H9 (cell line): ENCODE data around the gene PODNL1. TPM values are rescaled to one million over a fixed set of nuclear protein-coding genes. Genes with fewer than 3 reads are reported as not detected.

Source experiments
- DNase-seq: peaks from one replicate; pipeline ENCODE4 v3.0.0-alpha.2; 2017
- H2AFZ ChIP-seq: one replicate; pipeline ENCODE4 v1.6.1; 2013; ENCODE audit warnings: mild to moderate bottlenecking, low read length, control low read depth, moderate library complexity
- H2AK5ac ChIP-seq: 2 replicates; pipeline ENCODE4 v1.6.1; 2013; ENCODE audit warnings: low read length, control low read depth, mixed read lengths; ENCODE audit not compliant: insufficient read length
- H2BK120ac ChIP-seq: one replicate; pipeline ENCODE4 v1.6.1; 2013; ENCODE audit warnings: low read depth, mild to moderate bottlenecking, low read length, control low read depth, inconsistent platforms; ENCODE audit not compliant: poor library complexity, severe bottlenecking
- H2BK12ac ChIP-seq: 2 replicates; pipeline ENCODE4 v1.6.1; 2013; ENCODE audit warnings: low read length, control low read depth, mixed read lengths, low read depth; ENCODE audit not compliant: insufficient read length
- H2BK15ac ChIP-seq: 2 replicates; pipeline ENCODE4 v1.6.1; 2013; ENCODE audit warnings: low read depth, low read length, control low read depth
- H2BK20ac ChIP-seq: one replicate; pipeline ENCODE4 v1.6.1; 2013; ENCODE audit warnings: low read depth, mild to moderate bottlenecking, low read length, control low read depth, inconsistent platforms; ENCODE audit not compliant: poor library complexity, severe bottlenecking
- H2BK5ac ChIP-seq: 2 replicates; pipeline ENCODE4 v1.6.1; 2013; ENCODE audit warnings: low read length, control low read depth, mixed read lengths; ENCODE audit not compliant: insufficient read length
- H3K14ac ChIP-seq: 2 replicates; pipeline ENCODE4 v1.6.1; 2013; ENCODE audit warnings: low read length, control low read depth; ENCODE audit not compliant: insufficient read depth
- H3K18ac ChIP-seq: 2 replicates; pipeline ENCODE4 v1.6.1; 2013; ENCODE audit warnings: low read depth, mild to moderate bottlenecking, mixed read lengths, low read length, control low read depth; ENCODE audit not compliant: insufficient read length
- H3K23ac ChIP-seq: 2 replicates; pipeline ENCODE4 v1.6.1; 2013; ENCODE audit warnings: low read length, control low read depth, mixed read lengths, low read depth; ENCODE audit not compliant: insufficient read length
- H3K23me2 ChIP-seq: 2 replicates; pipeline ENCODE4 v1.6.1; 2013; ENCODE audit warnings: low read depth, mild to moderate bottlenecking, mixed read lengths, low read length, control low read depth; ENCODE audit not compliant: insufficient read length, poor library complexity, severe bottlenecking
- H3K27ac ChIP-seq: 2 replicates; pipeline ENCODE4 v1.5.1; 2013; ENCODE audit warnings: low read length, control low read depth, mixed read lengths, low read depth; ENCODE audit not compliant: insufficient read length
- H3K27me3 ChIP-seq: 2 replicates; pipeline ENCODE4 v1.6.1; 2013; ENCODE audit warnings: low read length, control low read depth, inconsistent platforms; ENCODE audit not compliant: insufficient read depth
- H3K4ac ChIP-seq: 2 replicates; pipeline ENCODE4 v1.6.1; 2013; ENCODE audit warnings: low read depth, mild to moderate bottlenecking, control low read depth, inconsistent platforms, low read length, moderate library complexity
- H3K4me1 ChIP-seq: 2 replicates; pipeline ENCODE4 v1.6.1; 2013; ENCODE audit warnings: low read length, control low read depth, inconsistent platforms; ENCODE audit not compliant: insufficient read depth
- H3K4me2 ChIP-seq: 2 replicates; pipeline ENCODE4 v1.6.1; 2013; ENCODE audit warnings: low read length, control low read depth, mixed read lengths; ENCODE audit not compliant: insufficient read length, insufficient read depth
- H3K56ac ChIP-seq: 2 replicates; pipeline ENCODE4 v1.6.1; 2013; ENCODE audit warnings: low read depth, mild to moderate bottlenecking, mixed read lengths, low read length, control low read depth; ENCODE audit not compliant: insufficient read length
- H3K79me1 ChIP-seq: 2 replicates; pipeline ENCODE4 v1.6.1; 2013; ENCODE audit warnings: low read depth, mild to moderate bottlenecking, moderate library complexity, low read length, control low read depth, inconsistent platforms; ENCODE audit not compliant: insufficient read depth, poor library complexity, severe bottlenecking
- H3K79me2 ChIP-seq: 2 replicates; pipeline ENCODE4 v1.6.1; 2013; ENCODE audit warnings: low read length, control low read depth, inconsistent platforms; ENCODE audit not compliant: insufficient read depth
- H3K9ac ChIP-seq: 2 replicates; pipeline ENCODE4 v1.6.1; 2013; ENCODE audit warnings: low read length, control low read depth, mixed read lengths; ENCODE audit not compliant: insufficient read length; ENCODE audit errors: extremely low read depth
- H3K9me3 ChIP-seq: one replicate; pipeline ENCODE4 v1.6.1; 2013; ENCODE audit warnings: low read depth, low read length, inconsistent platforms; ENCODE audit not compliant: control insufficient read depth
- H3T11ph ChIP-seq: one replicate; pipeline ENCODE4 v1.6.1; 2013; ENCODE audit warnings: mild to moderate bottlenecking, low read length, control low read depth, inconsistent platforms
- H4K20me1 ChIP-seq: one replicate; pipeline ENCODE4 v1.6.1; 2013; ENCODE audit not compliant: control insufficient read depth, insufficient read length, insufficient read depth
- H4K5ac ChIP-seq: 2 replicates; pipeline ENCODE4 v1.6.1; 2013; ENCODE audit warnings: low read depth, mild to moderate bottlenecking, mixed read lengths, low read length, control low read depth; ENCODE audit not compliant: insufficient read length
- H4K8ac ChIP-seq: replicated peaks from 2 replicates; pipeline ENCODE4 v1.6.1; 2013; ENCODE audit warnings: low read length, control low read depth, mixed read lengths, low read depth; ENCODE audit not compliant: insufficient read length
- H4K91ac ChIP-seq: 2 replicates; pipeline ENCODE4 v1.6.1; 2013; ENCODE audit warnings: low read depth, mild to moderate bottlenecking, moderate library complexity, mixed read lengths, low read length, control low read depth; ENCODE audit not compliant: insufficient read length
- H3K27ac Mint-ChIP-seq, 3 experiments: 2 replicates in 2 of 3; 3 replicates in 1 of 3; pipeline ENCODE4 v1.8.0; 2020 to 2021; ENCODE audit warnings: mixed read lengths in 3 of 3, mild to moderate bottlenecking in 1 of 3, moderate library complexity in 1 of 3
- H3K27me3 Mint-ChIP-seq: 2 replicates; pipeline ENCODE4 v1.8.0; 2021; ENCODE audit warnings: low read depth, mild to moderate bottlenecking, moderate library complexity, mixed read lengths
- H3K36me3 Mint-ChIP-seq, 3 experiments: 2 replicates in 2 of 3; 3 replicates in 1 of 3; pipeline ENCODE4 v1.8.0; 2020 to 2021; ENCODE audit warnings: low read depth in 3 of 3, mixed read lengths in 3 of 3; ENCODE audit not compliant: insufficient read depth in 1 of 3
- H3K4me1 Mint-ChIP-seq, 2 experiments: 2 replicates each; pipeline ENCODE4 v1.8.0; 2020; ENCODE audit warnings: mixed read lengths in 2 of 2
- H3K4me3 Mint-ChIP-seq, 2 experiments: 2 replicates in 1 of 2; 3 replicates in 1 of 2; pipeline ENCODE4 v1.8.0; 2020 to 2021; ENCODE audit warnings: mild to moderate bottlenecking in 2 of 2, mixed read lengths in 2 of 2, moderate library complexity in 1 of 2
- H3K9me3 Mint-ChIP-seq, 2 experiments: 2 replicates in 1 of 2; 3 replicates in 1 of 2; pipeline ENCODE4 v1.8.0; 2020; ENCODE audit warnings: mild to moderate bottlenecking in 2 of 2, mixed read lengths in 2 of 2, moderate library complexity in 1 of 2
- CTCF ChIP-seq: fragments of 200-600 bp; sonication (generic); conservative IDR thresholded peaks from 3 replicates; pipeline ENCODE4 v1.8.0; 2021; ENCODE audit warnings: antibody characterized with exemption, mild to moderate bottlenecking
- WGBS: extraction: QIAGEN DNeasy Blood & Tissue Kit; methylation state at CpG from one replicate; pipeline ENCODE4 v1.1.7; 2013; ENCODE audit warnings: missing lambda C conversion rate, low lambda C conversion rate, mixed read lengths; ENCODE audit not compliant: insufficient read length; ENCODE audit errors: extremely low coverage; 5-methylcytosine and 5-hydroxymethylcytosine counted together
- total RNA-seq: library from RNA; stranded (reverse); gene quantifications from 2 replicates; pipeline ENCODE4 v1.2.1, GENCODE V29; 2021

The PODNL1 gene
- total RNA-seq, 1 experiment from 2014 or later = 0.68 TPM

GRCh38 chr19:13961826-13962698, 23.8 kb upstream of the PODNL1 start:
- Histone ChIP-seq H3K14ac (no peak overlapping the region), H2BK12ac (no peak overlapping the region), H3K23me2 (no peaks in the 10 kb centered on the region), H2AFZ (no peak overlapping the region), H3K9ac (no peak overlapping the region), H4K91ac (no peak overlapping the region), H3K9me3 (no peaks in the 10 kb centered on the region), H3K27me3 (no peaks in the 10 kb centered on the region), H3K79me1 (no peaks in the 10 kb centered on the region), H4K8ac (no peak overlapping the region), H4K5ac (no peak overlapping the region), H3K4ac (no peak overlapping the region), H3K23ac (no peak overlapping the region), H4K20me1 (no peaks in the 10 kb centered on the region), H2BK120ac (no peak overlapping the region), H3K27ac (no peak overlapping the region), H2AK5ac (no peak overlapping the region), H3K18ac (no peak overlapping the region), H2BK15ac (no peak overlapping the region), H2BK20ac (no peak overlapping the region), H3K4me1 (no peaks in the 10 kb centered on the region), H3K4me2 (no peak overlapping the region), H2BK5ac (no peak overlapping the region), H3K56ac (no peak overlapping the region), H3T11ph (no peak overlapping the region), H3K79me2 (no peaks in the 10 kb centered on the region)
- Mint-ChIP-seq H3K36me3 (peaks cover 12 to 48% (median 45%) of the 10 kb centered on the region in 3 experiments; a peak in 6 of 7 replicates), H3K4me1 (peaks cover 4 to 6% of the 10 kb centered on the region in 2 experiments; a peak in 3 of 4 replicates), H3K4me3 (no peak overlapping the region), H3K27ac (peak overlapping the region in 2 of 3 experiments; percentile 80 to 82; a peak in 3 of 7 replicates), H3K27me3 (no peaks in the 10 kb centered on the region), H3K9me3 (no peaks in the 10 kb centered on the region)
- no peak for TF ChIP-seq CTCF
- WGBS = no CpG with 5 or more reads among the region's 55 CpGs
- peak; percentile 77 for DNase-seq
